HG03135 (cell line): ENCODE measurements around the gene WNT16.
A peak's percentile ranks its signal among the peaks of the same experiment; 100 is the strongest.
"Not testable (repeated sequence)": the region's sequence is repeated elsewhere in the genome, so short reads cannot be mapped to it uniquely, and the experiment has no call there.

Source experiments
- ATAC-seq: cut with Tn5 transposase; IDR thresholded peaks from one replicate; pipeline ENCODE4 v1.9.1; 2021; ENCODE audit warnings: mild to moderate bottlenecking, moderate library complexity; ENCODE audit not compliant: unreplicated experiment

The WNT16 gene, protein sequence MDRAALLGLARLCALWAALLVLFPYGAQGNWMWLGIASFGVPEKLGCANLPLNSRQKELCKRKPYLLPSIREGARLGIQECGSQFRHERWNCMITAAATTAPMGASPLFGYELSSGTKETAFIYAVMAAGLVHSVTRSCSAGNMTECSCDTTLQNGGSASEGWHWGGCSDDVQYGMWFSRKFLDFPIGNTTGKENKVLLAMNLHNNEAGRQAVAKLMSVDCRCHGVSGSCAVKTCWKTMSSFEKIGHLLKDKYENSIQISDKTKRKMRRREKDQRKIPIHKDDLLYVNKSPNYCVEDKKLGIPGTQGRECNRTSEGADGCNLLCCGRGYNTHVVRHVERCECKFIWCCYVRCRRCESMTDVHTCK

DNA sequence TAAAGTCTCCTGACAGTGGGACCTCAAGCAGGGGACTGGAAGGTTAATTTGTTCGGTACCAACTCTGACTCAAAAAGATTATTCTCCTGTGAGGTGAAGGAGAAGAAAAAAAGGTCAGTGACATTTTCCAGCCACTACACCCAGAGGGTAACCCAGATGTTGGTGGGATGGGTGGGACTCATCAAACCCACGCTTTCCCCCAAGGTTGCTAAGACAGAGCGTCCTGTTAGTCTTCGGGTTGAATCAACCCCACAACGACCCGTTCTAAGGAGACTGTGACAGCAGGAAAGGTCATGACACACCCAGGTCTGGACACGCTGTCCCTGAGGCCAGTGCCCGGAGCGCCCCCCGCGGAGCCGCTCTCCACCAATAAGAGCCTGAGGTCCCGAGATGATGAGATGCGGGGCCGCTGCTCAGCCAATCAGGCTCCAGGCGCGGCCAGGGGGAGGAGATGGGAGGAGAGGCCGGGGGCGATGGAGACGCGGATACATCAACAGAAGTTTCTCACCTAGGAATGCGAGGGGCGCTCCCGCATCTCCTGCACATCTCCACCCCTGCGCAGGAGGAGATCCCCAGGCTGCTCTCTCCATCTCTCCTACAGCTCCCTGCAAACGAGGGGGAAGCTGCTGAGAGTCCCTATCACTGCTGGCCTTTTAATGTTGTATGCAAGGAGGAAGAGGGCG is at the start of gene WNT16:
WNT16 (plus strand) TSS at position 493 of the 683 bp plus-strand sequence. CDS start 293 bp downstream, outside the sequence.
- no peak for ATAC-seq

DNA sequence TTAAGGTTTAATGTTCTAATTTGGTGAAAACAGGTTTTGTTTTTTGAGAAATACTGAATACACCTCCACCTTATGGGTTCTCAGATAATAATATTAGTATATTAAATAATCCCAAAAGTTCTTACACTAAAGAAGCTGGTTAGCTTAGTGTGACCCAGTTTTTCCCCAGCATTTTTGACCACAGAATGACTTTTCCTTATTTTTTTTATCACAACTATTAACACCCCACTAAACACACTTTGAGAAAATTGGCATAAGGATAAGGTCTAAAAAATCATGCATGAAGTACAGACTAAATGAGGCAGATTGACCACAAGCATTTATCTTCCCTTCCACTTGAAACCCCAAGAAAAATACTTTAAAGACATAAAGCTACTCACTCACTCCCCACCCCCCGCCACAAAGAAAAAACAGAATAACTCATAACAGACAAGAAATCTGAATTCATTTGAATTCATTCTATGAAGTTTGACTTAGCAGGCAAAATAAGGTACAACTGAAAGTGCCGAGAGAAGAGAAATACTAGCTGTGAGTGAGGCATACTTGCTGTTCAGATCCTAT is 49.7 kb upstream of the WNT16 start:
- peak; percentile 1 for ATAC-seq

DNA sequence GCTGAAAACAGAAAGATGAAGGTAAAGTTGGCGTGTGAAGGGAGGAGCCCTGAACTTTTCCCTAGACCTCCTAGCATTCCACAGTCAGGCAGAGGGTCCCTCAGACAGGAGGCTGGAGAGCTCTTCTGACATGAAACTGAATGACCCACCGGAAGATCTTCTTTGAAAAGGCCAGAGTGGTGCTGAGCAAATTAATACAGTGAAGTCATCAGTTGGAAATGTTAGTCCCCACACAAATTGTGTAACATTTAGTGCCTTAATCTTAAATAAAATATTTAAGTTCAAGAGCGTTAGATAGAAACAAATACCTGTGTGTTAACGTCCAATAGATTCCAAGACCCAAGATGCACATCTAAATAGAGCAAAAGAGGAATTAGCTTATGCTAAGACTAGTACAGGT is 49.0 kb upstream of the WNT16 start:
- ATAC-seq: no peak

DNA sequence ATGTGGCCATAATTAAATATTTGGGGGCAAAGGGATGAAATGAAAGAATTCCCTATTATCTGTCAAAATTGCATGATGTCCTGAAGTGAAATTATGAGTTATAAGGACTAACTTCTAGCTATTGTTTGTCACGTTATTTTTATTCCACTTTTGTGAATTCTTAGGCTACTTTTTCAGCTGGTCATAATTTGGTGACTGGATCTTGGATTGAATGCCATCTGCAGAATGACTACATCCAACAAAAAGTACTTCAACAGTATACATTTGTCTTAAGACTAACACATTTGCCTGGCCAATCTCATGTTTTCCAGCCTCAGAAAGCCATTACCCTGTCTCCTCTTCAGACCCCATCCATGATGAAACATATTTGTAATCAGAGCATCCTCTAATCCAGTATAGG is 48.1 kb upstream of the WNT16 start:
- no peak for ATAC-seq

DNA sequence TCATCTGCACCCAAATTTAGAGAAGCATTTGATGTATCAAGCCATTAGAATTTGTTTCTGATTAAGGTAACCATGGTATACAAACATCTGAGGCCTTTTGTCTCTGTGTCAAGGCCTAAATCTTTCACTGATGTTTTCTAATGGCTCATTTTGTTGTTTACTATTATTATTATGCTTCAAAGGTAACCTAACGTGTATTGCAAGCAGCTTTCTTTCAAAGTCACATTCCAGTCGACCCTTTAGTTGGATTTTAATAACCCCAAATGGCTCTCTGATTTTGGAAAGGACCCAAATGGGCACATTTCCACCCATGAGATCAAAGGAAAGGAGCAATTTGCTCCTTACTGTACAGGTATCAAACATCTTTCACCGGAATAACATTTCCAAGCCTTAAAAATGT is 46.7 kb upstream of the WNT16 start:
- no peak for ATAC-seq

DNA sequence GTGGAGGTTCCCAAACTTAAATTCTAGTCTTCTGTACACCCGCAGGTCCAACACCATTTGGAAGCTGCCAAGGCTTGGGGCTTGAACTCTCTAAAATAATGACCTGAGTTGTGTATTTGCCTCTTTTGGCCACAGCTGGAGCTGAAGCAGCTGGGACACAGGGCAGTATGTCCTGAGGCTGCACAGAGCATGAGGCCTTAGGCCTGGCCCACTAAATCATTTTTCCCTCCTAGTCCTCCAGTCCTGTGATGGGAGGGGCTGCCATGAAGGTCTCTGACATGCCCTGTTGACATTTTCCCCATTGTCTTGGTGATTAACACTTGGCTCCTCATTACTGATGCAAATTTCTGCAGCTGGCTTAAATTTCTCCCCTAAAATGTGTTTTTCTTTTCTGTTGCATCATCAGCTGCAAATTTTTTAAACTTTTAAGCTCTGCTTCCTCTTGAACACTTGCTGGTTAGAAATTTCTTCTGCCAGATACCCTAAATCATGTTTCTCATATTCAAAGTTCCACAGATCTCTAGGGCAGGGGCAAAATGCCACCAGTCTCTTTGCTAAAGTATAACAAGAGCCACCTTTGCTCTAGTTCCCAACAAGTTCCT is 43.6 kb upstream of the WNT16 start:
- no peak for ATAC-seq

DNA sequence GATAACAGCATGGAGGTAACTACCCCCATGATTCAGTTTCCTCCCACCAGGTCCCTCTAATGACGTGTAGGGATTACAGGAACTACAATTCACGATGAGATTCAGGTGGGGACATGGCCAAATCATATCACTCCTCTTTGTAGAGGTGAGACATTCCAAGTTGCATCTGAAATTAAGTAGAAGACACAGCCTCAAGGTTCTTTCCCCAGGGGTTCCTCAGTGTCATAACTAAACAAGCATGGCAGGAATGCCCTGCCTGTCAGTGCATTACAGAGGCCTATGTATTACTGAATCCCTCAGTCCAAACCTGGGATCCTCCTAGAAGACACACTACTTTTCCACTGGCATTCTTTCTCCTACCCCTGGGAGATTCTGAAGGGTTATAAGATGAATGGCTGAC is 42.6 kb upstream of the WNT16 start:
- ATAC-seq: no peak

DNA sequence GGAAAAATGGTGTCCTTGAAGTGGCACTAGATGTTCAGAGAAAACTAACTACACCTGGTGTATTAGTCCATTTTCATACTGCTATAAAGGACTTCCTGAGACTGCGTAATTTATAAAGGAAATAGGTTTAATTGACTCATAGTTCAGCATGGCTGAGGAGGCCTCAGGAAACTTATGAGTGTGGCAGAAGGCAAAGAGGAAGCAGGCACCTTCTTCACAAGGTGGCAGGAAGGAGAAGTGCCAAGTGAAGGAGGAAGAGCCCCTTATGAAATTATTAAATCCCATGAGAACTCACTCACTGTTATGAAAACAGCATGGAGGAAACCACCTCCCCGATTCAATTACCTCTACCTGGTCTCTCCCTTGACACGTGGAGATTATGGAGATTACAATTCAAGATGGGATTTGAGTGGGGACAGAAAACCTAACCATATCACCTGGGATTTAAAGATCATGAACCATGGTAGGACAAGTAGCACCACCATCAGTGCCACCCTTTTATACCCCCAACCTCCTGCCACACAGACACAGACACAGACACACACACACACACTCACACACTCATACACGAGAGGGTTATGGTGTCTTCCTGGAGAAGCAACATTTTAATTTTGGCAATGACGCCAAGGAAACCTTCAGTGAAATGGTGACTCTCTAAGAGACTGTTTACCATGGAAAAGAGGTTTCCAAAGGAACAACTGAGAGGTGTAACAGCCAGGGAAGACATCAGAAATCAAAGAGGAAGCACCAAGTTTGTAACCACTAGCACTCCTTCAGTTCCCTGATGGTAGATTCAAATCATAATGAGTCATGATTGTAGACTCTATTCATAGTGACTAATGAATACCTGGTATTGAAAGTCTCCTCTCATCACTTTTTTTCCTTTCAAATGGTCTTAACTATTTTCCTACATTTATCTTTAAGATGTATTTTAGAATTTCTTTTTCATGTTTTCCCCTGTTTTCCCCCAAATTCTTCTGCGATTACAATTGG is 41.8 kb upstream of the WNT16 start:
- no peak for ATAC-seq

DNA sequence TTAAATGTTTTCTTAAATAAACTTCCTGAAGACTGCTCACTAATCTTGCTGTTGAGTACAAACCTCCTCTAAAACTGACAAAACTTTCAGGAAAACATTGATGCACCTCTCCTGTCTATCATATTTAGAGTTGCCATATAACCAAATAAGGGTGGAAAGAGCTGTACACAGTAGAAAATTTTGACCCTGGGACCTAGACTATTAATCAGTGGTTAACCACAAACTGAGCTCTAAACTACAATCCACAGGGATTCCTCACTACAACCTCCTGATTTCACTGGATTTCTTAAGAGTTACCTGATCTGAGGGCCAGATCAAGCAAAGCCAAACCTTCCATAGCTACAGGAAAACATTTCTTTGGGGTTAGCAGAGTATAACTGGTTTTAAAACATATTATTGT is 39.9 kb upstream of the WNT16 start:
- no peak for ATAC-seq

DNA sequence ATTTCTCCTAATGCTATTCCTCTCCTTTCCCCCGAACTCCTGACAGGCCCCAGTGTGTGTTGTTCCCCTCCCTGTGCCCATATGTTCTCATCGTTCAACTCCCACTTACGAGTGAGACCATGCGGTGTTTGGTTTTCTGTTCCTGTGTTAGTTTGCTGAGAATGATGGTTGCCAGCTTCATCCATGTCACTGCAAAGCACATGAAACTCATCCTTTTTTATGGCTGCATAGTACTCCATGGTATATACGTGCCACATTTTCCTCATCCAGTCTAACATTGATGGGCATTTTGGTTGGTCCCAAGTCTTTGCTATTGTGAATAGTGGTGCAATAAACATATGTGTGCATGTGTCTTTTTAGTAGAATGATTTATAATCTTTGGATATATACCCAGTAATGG is 38.9 kb upstream of the WNT16 start:
- not testable (repeated sequence) for ATAC-seq

DNA sequence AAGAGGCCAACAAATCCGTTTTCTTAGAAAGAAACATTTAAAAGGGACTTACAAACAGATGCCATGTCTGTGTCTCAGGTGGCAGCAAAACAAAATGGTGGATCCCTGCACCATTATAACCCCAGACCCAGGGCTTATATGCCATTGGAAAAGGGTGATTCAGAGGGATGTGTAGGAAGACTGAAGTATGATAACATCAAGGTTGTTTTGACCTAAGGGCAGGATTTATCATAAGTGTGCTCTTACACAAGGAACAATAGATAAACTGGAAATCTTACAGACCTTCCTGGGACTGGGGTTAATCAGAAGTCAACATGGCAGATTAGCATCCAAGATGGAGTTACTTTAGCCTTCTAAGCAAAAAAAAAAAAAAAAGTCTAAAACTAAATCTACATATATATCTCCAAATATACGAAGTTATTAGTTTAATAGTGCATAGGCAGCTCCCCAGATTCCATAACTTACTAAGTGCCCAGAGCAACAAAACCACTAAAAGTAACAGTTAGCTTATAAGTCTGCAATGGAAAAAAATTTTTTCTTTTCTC is 34.3 kb upstream of the WNT16 start:
- ATAC-seq: no peak

DNA sequence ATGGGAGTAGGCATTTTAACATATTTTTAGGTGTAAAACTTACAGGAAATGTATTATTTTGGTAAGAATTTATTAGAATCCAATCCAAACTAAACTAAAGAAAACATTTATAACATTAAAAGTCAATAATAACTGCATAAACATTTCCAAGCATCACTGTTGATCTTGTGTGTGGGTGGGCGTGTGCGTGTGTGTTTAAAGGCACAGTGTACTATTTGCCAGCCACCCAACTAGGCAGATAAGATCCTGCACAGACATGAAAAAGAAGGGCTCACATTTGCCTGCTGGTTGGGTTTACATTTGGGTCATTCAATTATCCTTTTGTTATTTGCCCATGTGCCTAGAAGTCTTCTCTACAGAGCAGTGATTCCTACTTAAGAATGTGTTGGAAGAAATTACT is 31.0 kb upstream of the WNT16 start:
- no peak for ATAC-seq

DNA sequence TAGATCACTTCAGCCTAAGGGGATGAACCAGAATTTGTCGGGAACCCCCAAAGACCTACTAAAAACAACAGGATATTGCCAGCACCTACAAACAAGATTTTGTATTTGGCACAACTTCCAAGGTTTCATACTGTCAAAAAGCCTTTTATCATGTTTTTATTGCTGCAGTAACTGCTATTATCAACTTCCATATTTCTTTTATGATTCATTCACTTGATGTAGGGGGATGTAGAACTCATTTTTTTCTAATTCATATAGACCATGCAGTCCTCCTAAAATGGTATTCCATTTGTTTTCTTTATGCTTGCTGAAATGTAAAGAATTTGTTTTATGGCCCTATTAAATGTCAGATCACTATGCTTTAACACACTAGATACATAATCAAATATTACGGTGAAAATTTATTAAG is 30.0 kb upstream of the WNT16 start:
- no peak for ATAC-seq

DNA sequence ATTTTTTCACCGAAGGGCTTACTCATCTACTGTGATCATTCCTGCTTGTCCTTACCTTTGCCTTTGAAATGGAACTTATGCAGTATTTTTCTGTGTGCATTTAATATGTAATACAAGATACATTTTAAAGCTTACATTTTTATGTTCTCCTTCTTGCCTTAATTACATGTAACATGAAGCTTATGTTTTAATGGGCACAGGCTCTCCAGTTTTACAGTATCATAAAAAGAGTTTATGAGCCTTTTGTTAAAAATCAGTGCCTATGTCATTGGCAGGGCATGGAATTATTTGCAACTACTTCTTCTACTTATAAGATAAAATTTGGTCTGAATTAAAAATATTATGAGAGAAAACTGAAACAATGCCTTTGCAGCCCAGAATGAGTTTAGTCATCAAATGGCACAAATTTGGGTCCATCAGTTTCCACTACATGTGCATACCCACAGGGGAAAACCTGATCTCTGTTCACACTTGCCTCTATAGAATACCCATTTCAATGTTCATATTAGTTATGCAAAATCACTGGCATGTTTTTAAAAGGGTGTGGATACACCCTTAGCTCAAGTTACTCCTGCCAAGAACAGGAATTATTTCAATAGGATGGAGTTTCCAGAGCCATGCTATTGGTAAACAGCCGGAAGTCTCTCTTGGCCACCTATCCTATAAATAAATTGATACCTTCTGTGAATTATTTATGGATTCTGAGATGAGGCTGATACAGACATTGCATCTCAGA is 27.9 kb upstream of the WNT16 start:
- ATAC-seq: no peak

DNA sequence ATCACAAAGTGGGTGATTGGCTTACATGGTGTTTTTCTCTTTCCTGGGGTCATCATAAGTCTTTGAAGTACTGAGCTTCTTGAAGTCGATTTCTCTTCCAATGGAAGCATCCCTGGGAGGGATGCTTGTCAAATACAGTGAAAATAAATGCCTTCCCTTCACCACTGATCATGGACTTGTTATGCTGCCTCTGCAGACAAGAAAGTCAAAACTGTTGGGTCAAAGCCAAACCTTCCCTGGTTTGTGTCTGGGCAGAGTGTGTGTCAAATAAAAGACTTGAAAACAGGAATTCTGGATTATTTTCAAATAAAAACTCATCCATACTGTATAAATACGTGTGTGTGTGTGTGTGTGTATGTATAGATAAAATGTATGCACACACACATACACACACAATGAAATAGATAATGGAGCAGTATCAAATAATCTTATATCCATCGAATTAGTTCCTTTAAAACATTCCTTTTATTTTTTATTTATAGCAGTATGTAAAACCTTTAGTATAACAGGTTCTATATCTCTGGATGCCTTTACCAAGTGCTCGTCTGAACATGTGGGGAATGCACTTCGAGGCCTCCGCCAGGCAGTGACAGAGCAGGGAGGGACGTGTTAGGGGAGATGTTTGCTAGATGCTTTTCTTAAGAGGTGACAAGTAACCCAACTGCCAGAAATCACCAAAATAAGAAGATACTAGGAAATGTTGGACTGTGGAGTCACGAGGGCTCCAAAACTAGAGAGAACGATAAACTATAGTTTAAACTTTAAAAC is 27.2 kb upstream of the WNT16 start:
- no peak for ATAC-seq

DNA sequence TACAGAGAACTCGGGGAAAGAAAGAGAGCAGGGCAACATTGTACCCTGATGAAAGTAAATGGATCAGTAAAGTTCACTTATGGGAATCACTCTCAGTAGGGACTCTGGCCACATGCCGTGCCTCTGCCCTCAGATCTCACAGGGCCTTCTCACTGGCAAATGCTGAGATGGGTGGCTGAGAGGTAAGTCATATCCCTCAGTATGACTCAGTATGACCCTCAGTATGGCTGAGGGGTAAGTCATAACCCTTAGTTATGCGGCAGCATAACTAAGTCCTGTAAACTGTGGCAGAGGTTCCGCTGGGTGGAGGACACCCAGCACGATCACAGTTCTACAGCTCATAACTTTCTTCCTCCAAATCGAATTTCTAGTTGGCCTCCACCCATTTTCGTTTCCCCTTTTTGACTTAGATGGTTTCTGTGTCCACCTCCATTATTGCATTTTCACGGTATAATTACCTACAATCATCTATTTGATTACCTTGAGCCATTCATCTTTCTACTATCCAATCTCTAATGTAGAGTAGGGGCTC is 26.5 kb upstream of the WNT16 start:
- ATAC-seq: peak; percentile 93

DNA sequence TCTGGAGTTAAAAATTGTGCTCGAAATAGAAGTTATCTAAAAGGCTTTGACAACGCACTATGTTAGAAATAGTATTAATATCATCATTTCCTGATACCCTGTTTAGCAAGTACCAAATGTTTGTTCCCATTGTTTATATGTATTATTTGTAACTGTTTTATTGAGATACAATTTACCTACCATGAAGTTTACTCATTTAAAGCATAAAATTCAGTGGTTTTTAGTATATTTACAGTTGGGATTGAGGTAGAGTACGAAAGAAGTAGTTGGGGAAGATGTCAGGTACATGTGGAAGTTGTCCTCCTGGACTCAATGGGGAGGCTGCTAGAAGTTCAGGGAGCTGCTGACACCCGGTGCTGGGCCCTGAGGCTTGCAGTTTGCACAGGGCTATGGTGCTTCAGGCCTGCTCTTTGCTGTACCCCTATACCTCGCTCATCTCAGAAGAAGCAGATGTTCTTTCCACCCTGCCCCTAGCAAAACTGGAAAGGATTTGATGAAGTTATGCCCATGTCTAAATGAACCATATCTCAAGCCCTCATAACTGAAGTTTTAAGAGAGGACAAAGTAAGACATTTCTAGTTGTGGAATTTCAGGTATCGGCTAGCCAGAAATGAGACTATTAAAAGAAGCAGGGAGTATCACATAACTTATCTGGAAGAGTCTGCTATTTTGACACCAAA is 25.2 kb upstream of the WNT16 start:
- ATAC-seq: no peak

DNA sequence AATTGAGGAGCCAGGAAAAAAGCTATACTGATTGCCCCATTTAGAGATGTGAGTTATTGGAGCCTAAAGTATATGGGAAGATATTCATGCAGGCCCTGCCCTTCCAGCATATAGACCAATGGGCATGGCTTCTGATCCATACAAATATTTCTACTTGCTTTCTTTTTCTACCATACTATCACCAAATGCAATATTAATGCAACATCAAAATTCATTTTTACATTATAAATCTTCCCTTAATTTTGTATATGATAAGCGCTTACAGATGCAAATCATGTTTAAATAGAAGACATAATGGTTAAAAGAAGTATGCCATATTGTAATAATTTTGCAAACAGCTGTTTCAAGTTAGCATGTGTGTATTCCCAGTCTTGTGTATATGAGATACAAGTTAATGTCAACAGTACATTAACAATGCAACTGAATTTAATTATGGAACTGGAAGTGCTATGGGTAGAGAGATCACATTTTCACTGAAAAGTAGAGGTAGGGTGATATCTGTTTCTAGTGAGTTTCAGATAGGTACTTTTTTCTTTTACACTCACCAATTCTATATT is 24.6 kb upstream of the WNT16 start:
- ATAC-seq: no peak
